Panc1 (cell line): ENCODE data around the gene CACNB1. TPM values are rescaled to one million over a fixed set of nuclear protein-coding genes. Genes with fewer than 3 reads are reported as not detected.

ENCODE experiments used
- ATAC-seq: fragments of 200-7000 bp; cut with Tn5 transposase; 2 replicates; pipeline ENCODE4 v1.9.1; 2020; ENCODE audit warnings: mild to moderate bottlenecking, moderate library complexity
- BruUV-seq: library from RNA; stranded (reverse); fragments of 400-500 nt; replicated peaks from 2 replicates; lab custom pipeline; 2021; lab: Mats Ljungman, UMichigan
- CTCF ChIA-PET: fragments of 300-600 bp; sonication (Branson Sonifier 250); formaldehyde crosslinking; loops from one replicate; lab custom pipeline; 2022; ENCODE audit warnings: antibody characterized with exemption; lab: Charles Lee
- POLR2A ChIA-PET: fragments of 300-600 bp; sonication (Branson Sonifier 250); formaldehyde crosslinking; loops from one replicate; lab custom pipeline; 2022; ENCODE audit warnings: antibody characterized with exemption; lab: Charles Lee
- DNase-seq: peaks from one replicate; pipeline ENCODE4 v3.0.0-alpha.2; 2010; ENCODE audit warnings: low read depth, low spot score
- H3K27ac ChIP-seq: 2 replicates; pipeline ENCODE4 v1.5.1; 2011; ENCODE audit warnings: mild to moderate bottlenecking, low read length, inconsistent platforms
- H3K27me3 ChIP-seq: fragments of 200-500 bp; sonication (Bioruptor generic); 2 replicates; pipeline ENCODE4 v1.6.0; 2014; ENCODE audit warnings: low read length, inconsistent platforms; ENCODE audit not compliant: control insufficient read depth, insufficient read depth
- H3K36me3 ChIP-seq: fragments of 200-500 bp; sonication (Bioruptor generic); 2 replicates; pipeline ENCODE4 v1.5.1; 2014; ENCODE audit warnings: inconsistent platforms, mild to moderate bottlenecking, low read length, moderate library complexity; ENCODE audit not compliant: control insufficient read depth, insufficient read depth
- H3K4me1 ChIP-seq: 2 replicates; pipeline ENCODE4 v1.5.1; 2011; ENCODE audit warnings: inconsistent platforms, mild to moderate bottlenecking, low read length, moderate library complexity; ENCODE audit not compliant: control insufficient read depth, insufficient read depth
- H3K4me3 ChIP-seq, 2 experiments: 2 replicates each; pipeline ENCODE4 v1.5.1; 2011 to 2012; ENCODE audit warnings: low read depth in 2 of 2, low read length in 2 of 2, mild to moderate bottlenecking in 2 of 2, inconsistent platforms in 1 of 2, moderate library complexity in 1 of 2
- H3K9me3 ChIP-seq: fragments of 200-500 bp; sonication (Bioruptor generic); 2 replicates; pipeline ENCODE4 v1.5.1; 2014; ENCODE audit warnings: low read depth, mild to moderate bottlenecking, inconsistent platforms, low read length, moderate library complexity; ENCODE audit not compliant: control insufficient read depth, insufficient read depth
- CTCF ChIP-seq: fragments of 450-650 bp; IDR thresholded peaks from 2 replicates; pipeline ENCODE4 v1.5.1; 2017; ENCODE audit warnings: mild to moderate bottlenecking
- POLR2AphosphoS5 ChIP-seq: IDR thresholded peaks from 2 replicates; pipeline ENCODE4 v1.6.1; 2012; ENCODE audit warnings: mild to moderate bottlenecking, low read depth, low read length, moderate library complexity
- SIN3A ChIP-seq: IDR thresholded peaks from 2 replicates; pipeline ENCODE4 v1.6.1; 2012; ENCODE audit warnings: low read depth, mild to moderate bottlenecking, low read length, moderate library complexity, borderline replicate concordance; ENCODE audit not compliant: insufficient read depth
- TCF7L2 ChIP-seq: IDR thresholded peaks from 2 replicates; pipeline ENCODE4 v1.6.1; 2011; ENCODE audit warnings: mild to moderate bottlenecking, low read depth, low read length, inconsistent platforms
- in situ Hi-C: cut with HindIII; loops from 2 replicates; pipeline ENCODE4 v1.10.0; 2016; ENCODE audit warnings: low sequenced_read_pairs, low pct_unique_long_range_greater_than_20kb
- intact Hi-C: fragments of 100-400 bp; cut with micrococcal nuclease; formaldehyde crosslinking; loops from one replicate; pipeline ENCODE4 v1.10.0; 2022; ENCODE audit not compliant: unreplicated experiment
- total RNA-seq: library from RNA; stranded (reverse); gene quantifications from one replicate; pipeline ENCODE4 v1.2.1, GENCODE V29; 2021; ENCODE audit not compliant: unreplicated experiment
- TF ChIP-seq, protein P1 (sequence below), 2 experiments: IDR thresholded peaks; 2 replicates each; pipeline ENCODE4 v1.6.1; 2011 to 2012; ENCODE audit warnings: low read depth in 2 of 2, control low read depth in 1 of 2, low read length in 1 of 2, mild to moderate bottlenecking in 1 of 2, moderate library complexity in 1 of 2; ENCODE audit not compliant: insufficient read depth in 1 of 2

Gene CACNB1
- total RNA-seq, 1 experiment from 2014 or later = 14.9 TPM

GRCh38 chr17:39139161-39139511, 58.3 kb downstream of the CACNB1 start:
- no peak overlapping the region for H3K4me3 ChIP-seq
- ChIA-PET POLR2A (no interaction called here), CTCF (no interaction called here)
- no peaks in the 10 kb centered on the region for H3K27me3 ChIP-seq
- TF ChIP-seq CTCF (no peak), SIN3A (no peak), TCF7L2 (no peak), POLR2AphosphoS5 (no peak)
- TF ChIP-seq, protein P1, sequence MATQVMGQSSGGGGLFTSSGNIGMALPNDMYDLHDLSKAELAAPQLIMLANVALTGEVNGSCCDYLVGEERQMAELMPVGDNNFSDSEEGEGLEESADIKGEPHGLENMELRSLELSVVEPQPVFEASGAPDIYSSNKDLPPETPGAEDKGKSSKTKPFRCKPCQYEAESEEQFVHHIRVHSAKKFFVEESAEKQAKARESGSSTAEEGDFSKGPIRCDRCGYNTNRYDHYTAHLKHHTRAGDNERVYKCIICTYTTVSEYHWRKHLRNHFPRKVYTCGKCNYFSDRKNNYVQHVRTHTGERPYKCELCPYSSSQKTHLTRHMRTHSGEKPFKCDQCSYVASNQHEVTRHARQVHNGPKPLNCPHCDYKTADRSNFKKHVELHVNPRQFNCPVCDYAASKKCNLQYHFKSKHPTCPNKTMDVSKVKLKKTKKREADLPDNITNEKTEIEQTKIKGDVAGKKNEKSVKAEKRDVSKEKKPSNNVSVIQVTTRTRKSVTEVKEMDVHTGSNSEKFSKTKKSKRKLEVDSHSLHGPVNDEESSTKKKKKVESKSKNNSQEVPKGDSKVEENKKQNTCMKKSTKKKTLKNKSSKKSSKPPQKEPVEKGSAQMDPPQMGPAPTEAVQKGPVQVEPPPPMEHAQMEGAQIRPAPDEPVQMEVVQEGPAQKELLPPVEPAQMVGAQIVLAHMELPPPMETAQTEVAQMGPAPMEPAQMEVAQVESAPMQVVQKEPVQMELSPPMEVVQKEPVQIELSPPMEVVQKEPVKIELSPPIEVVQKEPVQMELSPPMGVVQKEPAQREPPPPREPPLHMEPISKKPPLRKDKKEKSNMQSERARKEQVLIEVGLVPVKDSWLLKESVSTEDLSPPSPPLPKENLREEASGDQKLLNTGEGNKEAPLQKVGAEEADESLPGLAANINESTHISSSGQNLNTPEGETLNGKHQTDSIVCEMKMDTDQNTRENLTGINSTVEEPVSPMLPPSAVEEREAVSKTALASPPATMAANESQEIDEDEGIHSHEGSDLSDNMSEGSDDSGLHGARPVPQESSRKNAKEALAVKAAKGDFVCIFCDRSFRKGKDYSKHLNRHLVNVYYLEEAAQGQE (IDR thresholded peaks at IDR 0.05; ENCODE audit: insufficient read depth in 1 of 2, low read depth in 2 of 2, low read length in 1 of 2) = no peak
- no peak for DNase-seq
- in situ Hi-C loops = no loop called here
- no peaks in the 10 kb centered on the region for H3K4me1 ChIP-seq
- H3K9me3 ChIP-seq = no peaks in the 10 kb centered on the region
- H3K27ac ChIP-seq = no peak overlapping the region
- intact Hi-C loops = no loop called here
- BruUV-seq = no TSS peak
- H3K36me3 ChIP-seq = no peaks in the 10 kb centered on the region
- no peak for ATAC-seq

DNA sequence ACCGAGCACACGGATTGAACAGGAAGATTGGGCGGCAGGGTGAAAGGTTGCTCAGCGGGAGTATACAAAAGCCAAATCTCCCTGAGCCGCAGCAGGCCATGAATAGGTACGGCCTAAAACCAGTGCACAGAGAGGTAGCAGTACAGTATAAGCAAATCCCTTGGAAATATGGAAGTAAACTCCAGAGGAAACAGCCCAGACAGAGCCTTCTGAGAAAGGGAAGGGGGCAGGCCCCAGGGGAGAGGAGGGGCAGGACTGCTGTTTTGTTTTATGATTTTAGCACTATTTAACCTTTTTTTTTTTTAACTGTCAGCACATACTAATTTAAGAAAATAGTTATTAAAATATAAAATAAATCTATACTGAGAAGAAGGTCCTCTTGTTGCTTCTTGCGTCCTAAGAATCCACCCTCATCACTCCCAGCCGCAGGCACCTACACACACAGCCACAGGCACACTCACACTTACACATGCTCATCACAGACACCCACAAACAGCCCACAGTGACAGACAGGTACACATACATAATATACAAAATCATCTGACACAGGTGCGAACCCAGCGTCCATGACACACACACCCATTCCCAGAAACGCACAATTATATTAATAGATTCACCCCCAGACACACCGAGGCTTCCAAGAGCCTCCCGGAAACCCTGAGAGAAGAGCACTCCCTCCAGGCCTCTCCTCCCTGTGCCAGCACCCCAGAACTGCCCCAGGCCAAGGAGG, 58.9 kb downstream of the CACNB1 start:
- BruUV-seq = no TSS peak
- ATAC-seq = no peak

More for the DNA sequence above, 58.9 kb downstream of the CACNB1 start:
- in situ Hi-C loops = no loop called here
- ChIA-PET POLR2A (no interaction called here), CTCF (interaction anchor here (0.6 kb wide), 1 partner anchor 23 kb away, joined by 3 read pairs; no protein-coding TSS in a partner anchor)
- Histone ChIP-seq H3K4me1 (no peaks in the 10 kb centered on the region), H3K36me3 (no peaks in the 10 kb centered on the region), H3K27ac (no peak overlapping the region), H3K4me3 (no peak overlapping the region), H3K27me3 (no peaks in the 10 kb centered on the region), H3K9me3 (no peaks in the 10 kb centered on the region)
- TF ChIP-seq, protein P1 (IDR thresholded peaks at IDR 0.05; ENCODE audit: insufficient read depth in 1 of 2, low read depth in 2 of 2, low read length in 1 of 2) = no peak
- intact Hi-C loops = no loop called here
- no peak for DNase-seq
